ENCODE results near the gene COL6A1.

COL6A1 gene

DNA sequence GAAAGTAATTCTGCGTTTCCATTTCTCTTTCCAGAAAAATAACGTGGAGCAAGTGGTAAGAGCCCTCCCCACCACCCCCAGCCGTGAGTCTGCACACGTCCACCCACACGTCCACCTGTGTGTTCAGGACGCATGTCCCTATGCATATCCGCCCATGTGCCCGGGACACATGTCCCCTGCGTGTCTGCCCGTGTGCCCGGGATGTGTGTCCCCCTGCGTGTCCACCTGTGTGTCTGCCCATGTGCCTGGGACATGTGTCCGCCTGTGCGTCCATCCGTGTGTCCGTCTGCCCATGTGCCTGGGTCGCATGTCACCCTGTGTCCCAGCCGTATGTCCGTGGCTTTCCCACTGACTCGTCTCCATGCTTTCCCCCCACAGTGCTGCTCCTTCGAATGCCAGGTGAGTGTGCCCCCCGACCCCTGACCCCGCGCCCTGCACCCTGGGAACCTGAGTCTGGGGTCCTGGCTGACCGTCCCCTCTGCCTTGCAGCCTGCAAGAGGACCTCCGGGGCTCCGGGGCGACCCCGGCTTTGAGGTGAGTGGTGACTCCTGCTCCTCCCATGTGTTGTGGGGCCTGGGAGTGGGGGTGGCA is 5.6 kb downstream of the COL6A1 start:
- H3K4me3 ChIP-seq (ENCODE audit: low read length), result no peak overlapping the region
- no peak for TF ChIP-seq ZNF274 (IDR thresholded peaks at IDR 0.05; ENCODE audit: low read depth, low read length)

DNA sequence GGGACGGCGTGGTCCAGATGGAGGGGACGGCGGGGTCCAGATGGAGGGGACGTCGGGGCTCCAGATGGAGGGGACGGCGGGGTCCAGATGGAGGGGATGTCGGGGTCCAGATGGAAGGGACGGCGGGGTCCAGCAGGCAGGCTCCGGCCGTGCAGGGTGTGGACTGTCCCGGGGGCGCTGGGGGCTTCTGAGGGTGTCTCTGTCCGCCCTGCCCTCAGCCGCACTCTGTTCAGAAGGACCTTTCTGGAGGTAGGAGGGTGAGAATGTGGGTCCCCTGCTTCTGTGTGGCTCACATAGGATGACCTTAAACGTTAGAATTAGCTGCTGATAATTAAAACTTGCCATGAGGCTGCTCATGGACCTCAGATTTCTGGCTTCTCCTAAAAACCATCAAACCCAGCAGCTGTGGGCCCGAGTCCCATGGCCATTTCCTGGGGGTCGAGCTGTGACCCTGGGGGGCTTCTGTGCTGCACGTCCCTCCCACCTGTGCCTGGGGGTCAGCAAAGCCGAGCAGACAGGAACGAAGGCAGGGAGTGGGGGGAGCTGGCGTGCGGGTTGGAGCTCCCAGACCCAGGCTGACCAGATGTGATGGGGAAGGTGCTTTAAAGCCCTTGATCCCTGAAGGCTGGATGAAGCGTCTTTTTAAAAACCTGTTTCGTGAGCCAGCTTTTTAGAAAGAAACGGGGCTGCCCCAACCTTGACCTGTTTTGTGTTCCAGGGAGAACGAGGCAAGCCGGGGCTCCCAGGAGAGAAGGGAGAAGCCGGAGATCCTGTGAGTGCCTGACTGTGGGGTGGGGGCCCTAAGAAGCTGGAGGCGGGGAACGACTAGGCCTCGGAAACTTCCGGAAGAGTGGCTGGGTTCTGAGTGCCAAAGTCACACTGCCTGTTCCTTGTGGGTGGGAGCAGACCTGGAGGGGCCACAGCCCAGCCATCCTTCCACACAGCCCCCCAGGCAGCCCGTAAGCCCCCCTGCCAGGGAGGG is 7.1 kb downstream of the COL6A1 start:
- H3K4me3 ChIP-seq (ENCODE audit: low read length), result no peak overlapping the region
- TF ChIP-seq ZNF274 (IDR thresholded peaks at IDR 0.05; ENCODE audit: low read depth, low read length), result no peak

DNA sequence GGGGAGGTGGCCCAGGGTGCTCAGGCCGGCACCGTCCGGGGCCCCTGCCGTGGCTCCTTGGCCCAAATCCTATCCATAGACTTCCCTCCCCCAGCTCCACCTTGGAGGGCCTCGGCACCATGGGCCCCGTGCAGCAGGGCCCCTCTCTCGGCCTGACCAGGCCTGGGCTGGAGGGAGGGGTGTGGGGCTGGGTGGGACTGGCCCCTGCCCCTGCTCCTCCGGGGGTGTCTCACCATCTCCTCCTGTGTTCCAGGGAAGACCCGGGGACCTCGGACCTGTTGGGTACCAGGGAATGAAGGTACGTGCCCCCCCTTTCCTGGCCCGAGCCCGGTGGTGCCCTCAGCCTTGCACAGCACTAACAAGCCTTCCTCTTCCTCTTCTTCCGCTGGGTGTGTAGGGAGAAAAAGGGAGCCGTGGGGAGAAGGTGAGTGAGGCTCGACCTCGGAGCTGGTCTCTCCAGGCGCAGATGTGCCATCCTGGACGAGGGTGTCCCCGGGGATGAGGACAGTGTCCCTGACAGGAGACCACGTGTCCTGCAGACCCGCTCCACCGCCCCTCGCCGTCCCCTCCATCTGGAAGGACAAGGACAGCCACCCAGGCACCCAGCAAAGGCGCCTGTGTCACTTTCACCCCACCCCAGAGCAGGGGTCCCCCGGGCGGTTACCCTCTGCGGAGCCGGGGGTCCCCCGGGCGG is 7.9 kb downstream of the COL6A1 start:
- H3K4me3 ChIP-seq (ENCODE audit: low read length), result no peak overlapping the region
- TF ChIP-seq ZNF274 (IDR thresholded peaks at IDR 0.05; ENCODE audit: low read depth, low read length), result no peak

DNA sequence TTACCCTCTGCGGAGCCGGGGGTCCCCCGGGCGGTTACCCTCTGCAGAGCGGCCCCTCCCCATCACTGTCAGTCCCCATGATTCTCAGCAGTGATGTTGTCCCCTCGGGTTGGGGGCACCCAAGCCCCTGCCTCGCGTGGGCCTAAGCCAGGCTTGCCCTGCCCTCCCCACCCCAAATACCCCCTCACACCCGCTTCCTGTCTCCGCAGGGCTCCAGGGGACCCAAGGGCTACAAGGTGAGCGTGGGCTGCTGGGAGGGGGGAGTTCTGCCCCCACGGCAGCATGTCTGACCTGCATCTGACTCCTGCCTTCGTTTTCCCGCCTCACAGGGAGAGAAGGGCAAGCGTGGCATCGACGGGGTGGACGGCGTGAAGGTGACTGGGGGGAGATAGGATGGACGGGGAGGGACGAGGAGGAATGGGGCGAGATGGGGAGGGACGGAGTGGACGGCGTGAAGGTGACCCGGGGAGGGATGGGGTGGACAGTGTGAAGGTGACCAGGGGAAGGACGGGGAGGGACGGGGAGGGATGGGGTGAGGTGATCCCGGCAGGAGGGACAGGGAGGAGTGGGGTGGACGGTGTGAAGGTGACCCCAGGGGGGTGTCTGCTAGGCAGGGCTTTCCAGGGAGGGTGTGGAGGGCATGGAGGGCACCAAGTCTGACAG is 8.6 kb downstream of the COL6A1 start:
- TF ChIP-seq ZNF274 (IDR thresholded peaks at IDR 0.05; ENCODE audit: low read depth, low read length), result no peak
- no peak overlapping the region for H3K4me3 ChIP-seq (ENCODE audit: low read length)

DNA sequence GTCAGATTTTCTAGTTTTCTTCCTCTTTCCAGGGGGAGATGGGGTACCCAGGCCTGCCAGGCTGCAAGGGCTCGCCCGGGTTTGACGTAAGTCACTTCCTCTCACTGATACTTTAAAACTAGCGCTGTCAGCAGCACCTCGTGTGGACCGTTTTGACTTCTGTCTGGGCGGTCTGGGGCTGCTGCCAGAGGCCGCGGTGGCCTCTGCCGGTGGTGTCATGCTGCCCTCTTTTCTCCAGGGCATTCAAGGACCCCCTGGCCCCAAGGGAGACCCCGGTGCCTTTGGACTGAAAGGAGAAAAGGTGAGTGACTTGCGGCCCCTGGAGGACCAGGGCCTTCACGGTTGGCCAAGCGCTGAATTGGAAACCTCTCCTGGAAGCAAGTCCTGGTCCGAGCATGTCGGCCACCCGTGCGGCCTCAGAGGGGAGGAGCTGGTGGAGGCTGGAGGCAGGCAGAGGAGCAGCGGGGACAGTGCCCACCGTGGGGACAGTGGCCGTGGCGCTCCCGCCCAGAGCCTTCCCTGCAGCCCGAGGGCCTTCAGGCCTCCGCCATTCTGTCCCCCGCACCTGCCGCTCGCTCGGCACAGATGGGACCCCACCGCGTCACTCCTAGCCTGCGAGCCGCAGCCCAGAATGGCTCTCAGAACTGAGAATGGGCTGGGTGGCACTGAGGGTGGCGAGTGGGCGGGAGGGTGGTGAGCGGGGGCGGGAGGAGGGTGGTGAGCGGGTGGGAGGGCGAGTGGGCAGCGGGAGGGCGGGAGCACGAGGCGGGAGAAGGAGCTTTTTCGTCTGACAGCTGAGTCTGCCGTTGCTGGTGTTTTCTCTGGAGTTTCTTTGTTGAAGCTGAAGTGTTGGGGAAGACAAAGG is 9.4 kb downstream of the COL6A1 start:
- no peak overlapping the region for H3K4me3 ChIP-seq (ENCODE audit: low read length)
- no peak for TF ChIP-seq ZNF274 (IDR thresholded peaks at IDR 0.05; ENCODE audit: low read depth, low read length)

DNA sequence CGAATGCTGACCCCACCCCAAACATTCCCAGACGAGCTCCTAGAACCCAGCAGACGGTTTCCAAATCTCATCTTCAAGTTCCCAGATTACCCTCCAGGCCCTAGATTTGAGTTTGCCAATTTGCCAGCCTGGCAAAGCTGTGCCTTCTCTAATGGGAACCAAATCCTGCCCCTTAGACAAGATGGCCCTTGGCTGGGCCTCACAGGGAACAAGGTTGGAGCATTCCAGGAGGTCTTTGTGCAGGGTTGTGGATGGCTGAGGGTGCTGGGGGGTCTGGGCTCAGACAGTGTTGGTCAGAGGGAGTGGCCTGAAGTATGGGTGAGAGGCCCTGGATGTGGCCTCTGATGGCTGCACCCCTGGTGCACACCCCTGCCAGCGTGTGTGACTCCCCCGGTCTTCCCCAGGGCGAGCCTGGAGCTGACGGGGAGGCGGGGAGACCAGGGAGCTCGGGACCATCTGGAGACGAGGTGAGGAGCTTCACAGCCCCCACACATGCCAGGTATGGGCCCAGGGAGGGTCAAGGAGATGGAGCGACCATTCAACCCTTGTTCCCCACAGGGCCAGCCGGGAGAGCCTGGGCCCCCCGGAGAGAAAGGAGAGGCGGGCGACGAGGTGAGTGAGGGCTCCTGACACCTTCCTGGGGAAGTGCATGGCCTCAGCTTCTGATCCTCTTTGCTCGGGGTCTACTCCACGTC is 10.2 kb downstream of the COL6A1 start:
- no peak overlapping the region for H3K4me3 ChIP-seq (ENCODE audit: low read length)
- no peak for TF ChIP-seq ZNF274 (IDR thresholded peaks at IDR 0.05; ENCODE audit: low read depth, low read length)

DNA sequence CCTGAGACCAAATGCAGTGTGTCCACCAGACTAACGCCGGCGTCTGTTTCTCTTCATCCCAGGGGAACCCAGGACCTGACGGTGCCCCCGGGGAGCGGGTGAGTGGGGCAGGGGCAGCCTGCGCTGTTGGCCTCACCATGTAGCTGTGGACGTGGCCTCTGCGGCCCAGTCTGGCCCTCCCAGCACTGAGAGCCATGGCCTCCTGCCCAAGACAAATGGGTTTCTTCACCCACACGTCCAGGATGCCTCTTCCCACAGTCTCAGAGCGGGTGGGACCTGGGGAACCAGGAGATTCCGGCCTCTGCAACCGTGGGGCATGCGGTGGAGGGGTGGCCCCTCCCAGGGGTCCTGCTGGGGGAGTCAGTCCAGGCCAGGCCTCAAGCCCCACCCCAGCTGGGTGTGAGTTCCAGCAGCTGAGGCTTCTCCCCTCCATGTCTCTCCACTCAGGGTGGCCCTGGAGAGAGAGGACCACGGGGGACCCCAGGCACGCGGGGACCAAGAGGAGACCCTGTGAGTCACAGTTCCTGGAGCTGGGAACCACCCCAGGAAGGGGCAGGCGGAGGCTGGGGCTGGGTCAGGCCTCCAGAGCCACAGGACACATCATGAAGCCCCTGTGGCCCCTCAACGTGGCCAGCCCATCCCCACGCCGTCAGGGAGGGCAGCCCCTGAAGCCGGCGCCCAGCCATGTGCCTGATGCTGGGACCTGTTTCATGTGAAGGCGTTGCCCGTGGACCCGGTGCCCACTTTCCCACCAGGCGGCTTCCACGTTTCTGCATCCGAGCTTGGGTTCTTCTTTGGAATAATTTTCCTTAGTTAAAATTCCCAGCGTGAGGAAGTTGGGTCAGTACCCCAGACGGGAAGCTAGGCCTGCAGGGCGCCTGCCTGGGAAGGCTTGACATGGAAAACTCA is 11.0 kb downstream of the COL6A1 start:
- H3K4me3 ChIP-seq (ENCODE audit: low read length), result no peak overlapping the region

DNA sequence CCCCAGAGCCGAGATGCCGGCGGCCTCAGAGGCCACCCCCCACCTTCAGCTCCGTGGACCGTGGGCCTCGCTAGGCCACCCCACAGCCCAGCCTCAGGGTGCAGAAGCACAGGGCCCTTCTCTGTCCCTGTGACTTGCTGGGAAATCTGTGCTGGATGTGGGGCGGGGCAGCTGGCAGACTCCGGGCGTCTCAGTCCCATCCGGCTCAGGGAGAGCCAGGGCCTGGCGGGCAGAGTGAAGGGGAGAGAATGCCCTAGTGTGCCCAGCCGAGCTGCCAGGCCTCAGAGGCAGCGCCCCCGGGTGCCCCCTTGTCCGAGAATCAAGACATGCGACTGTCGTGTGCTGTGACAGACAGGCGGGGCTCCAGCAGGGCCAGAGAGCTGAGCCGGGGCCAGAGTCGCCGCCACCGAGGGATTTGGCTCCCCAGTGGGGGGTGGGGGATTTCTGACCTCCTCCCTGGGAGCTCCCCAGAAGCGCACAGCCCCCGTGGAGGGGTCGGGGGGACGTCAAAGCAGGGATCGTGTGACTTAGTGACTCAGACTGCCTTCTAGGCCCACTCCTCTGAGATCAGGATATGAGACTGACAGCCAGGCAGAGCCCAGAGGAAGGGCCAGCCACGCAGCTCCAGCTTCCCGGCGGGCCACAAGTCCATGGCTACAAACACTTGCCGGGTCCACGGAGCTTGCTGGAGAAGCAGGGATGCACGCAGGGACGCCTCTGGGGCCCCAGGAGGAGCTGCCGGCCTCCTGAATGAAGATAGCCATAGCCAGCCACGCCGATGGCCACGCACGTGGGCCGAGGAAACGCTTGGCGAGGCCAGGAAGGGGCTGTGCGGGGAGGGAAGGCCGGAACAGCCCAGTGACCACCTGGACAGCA is 11.9 kb downstream of the COL6A1 start:
- no peak overlapping the region for H3K4me3 ChIP-seq (ENCODE audit: low read length)
- TF ChIP-seq ZNF274 (IDR thresholded peaks at IDR 0.05; ENCODE audit: low read depth, low read length), result no peak

More for the DNA sequence above, 11.0 kb downstream of the COL6A1 start:
- no peak for TF ChIP-seq ZNF274 (IDR thresholded peaks at IDR 0.05; ENCODE audit: low read depth, low read length)

DNA sequence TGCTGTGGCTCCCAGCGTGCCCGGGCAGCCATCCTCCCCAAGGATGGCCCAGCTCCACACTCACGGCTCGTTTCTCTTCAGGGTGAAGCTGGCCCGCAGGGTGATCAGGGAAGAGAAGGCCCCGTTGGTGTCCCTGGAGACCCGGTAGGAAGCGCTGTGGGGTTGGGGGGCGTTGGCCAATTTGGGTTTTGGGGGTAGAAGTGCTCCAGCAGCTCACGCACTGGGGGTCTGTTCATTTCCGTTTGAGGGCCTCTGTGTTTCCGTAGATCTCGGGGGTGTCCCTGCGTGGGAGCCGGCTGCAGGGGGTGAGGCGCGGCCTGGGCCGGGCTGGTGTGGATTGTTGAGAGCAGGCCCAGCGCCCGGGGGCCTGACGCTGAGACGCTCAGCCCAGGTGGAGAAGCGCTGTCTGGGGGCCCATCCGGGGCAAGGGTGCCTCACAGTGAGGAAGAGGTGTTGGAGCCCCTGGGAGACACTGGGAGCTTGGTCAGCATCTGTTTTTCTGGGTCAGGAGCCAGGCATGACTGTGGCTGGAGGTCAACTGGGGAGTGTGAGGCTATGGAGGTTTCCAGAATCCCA is 12.6 kb downstream of the COL6A1 start:
- no peak for TF ChIP-seq ZNF274 (IDR thresholded peaks at IDR 0.05; ENCODE audit: low read depth, low read length)
- H3K4me3 ChIP-seq (ENCODE audit: low read length), result no peak overlapping the region

All from GM08714 (cell line).